ENCODE measurements around the gene ROBO1.
"Not testable (repeated sequence)": the region's sequence is repeated elsewhere in the genome, so short reads cannot be mapped to it uniquely, and the experiment has no call there.

Gene ROBO1

DNA sequence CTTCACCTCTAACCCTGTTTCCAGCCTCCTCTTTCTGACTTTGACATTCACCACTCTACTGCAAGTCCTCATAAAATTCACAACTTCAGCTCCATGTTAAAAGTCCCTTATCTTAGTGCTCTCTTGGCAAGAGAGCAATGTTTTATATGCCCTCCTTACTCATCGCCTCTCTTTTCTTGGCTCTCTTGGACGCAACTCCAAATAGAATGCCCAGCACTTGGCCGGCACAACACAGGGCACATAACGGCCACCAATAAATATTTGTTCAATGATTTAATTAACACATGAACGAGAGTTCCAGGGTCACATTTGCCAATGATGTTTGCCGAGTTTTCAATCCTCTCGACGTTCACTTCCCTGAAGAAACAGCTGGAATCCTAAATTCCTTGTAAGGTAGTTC, 401.4 kb downstream of the ROBO1 start:
- no peak for DNase-seq

DNA sequence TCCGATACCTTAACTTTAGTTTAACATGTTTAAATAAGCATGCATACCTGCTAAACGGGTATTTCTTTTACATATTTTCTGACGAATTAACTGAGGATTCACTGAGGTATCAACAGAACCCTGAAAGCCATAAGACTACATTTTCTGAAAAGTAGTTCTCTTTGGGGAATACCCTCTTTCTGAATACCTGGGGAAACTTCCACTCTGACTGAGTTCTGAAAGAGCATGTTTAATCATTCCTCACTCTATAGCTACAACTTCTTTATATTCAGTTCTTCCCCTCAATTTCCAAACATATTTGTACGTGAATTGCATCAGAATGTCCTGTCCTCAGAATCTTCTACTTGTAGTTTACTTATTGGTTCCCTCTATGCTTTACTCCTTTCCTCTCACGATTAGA, 403.0 kb downstream of the ROBO1 start:
- DNase-seq: no peak

DNA sequence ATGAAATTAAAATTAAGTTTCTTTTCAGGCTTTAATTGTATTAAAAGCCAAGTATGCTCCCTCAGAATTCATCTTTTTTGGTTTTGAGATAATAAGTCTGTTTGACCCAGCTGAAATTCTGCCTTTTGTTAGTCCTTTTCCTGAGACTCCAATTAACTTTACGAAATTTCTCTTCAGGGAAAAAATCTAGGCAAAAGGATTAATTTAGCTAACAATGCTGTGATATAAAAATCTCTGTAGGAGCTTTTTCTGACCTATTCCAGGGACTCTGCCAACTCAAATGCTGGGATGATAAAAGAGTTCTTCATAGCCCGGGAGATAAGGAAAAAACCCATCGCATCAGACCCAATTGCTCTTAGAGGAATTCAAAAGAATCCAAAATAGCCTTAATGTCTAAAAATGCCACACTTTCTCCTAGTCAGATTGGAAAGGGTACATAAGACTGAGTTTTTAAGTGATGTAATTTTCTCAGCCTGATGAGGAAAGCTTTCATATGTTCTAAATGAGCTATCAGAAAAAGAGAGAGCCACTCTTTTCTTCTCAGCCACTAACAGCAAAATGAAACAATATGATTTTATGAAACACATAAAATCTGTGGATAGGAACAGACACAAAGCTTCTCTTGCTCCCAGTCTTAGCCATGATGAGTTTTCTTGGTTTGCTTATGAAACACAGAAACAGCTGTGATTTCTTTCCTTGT, 405.1 kb downstream of the ROBO1 start:
- no peak for DNase-seq

- no peak for DNase-seq
Measured at GRCh38 chr3:79361748-79362378, 405.9 kb downstream of the ROBO1 start.

DNA sequence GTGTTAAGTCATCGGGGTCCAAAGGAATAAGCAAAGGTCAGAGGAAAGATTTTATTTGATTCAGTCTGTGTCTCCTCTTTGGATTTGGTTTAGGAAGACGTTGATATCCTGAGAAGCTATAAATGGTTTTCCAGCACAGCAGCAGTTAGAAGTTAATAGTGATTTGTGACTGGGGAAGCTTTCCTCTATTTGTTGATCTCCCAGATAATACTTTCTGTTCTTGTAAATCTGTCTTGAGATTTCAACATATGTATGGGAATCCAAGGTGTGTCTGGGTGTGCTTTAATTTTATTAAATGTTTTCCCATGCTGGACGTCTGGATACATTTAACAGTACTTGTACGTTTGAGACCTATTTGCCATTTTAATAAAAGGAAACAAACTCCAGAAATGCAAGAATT, 409.5 kb downstream of the ROBO1 start:
- DNase-seq: no peak

DNA sequence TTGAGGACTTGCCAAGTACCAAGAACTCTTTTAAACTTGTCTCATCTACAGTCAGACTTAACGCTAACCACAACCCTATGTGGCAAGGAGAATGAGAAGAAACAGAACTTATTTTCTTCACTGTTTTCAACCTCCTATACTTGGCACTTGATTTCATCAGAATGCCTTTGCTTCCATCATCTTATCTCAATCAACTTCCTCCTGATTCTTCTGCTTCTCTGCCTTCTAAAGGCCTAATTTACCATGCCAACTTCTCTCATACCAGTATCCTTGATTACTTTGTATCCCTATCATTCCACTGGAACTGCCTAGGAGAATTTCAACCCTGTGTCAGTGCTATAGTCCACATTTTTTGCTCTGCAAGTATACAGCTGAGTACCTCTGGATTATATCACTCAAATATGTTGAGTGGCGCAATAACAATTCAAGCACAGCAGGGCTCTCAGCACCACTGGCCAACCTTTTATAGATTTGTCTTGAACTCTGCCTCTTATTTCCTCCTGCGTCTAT, 413.6 kb downstream of the ROBO1 start:
- no peak for DNase-seq

GRCh38 chr3:79351699-79352098, 416.1 kb downstream of the ROBO1 start:
- DNase-seq: no peak

DNA sequence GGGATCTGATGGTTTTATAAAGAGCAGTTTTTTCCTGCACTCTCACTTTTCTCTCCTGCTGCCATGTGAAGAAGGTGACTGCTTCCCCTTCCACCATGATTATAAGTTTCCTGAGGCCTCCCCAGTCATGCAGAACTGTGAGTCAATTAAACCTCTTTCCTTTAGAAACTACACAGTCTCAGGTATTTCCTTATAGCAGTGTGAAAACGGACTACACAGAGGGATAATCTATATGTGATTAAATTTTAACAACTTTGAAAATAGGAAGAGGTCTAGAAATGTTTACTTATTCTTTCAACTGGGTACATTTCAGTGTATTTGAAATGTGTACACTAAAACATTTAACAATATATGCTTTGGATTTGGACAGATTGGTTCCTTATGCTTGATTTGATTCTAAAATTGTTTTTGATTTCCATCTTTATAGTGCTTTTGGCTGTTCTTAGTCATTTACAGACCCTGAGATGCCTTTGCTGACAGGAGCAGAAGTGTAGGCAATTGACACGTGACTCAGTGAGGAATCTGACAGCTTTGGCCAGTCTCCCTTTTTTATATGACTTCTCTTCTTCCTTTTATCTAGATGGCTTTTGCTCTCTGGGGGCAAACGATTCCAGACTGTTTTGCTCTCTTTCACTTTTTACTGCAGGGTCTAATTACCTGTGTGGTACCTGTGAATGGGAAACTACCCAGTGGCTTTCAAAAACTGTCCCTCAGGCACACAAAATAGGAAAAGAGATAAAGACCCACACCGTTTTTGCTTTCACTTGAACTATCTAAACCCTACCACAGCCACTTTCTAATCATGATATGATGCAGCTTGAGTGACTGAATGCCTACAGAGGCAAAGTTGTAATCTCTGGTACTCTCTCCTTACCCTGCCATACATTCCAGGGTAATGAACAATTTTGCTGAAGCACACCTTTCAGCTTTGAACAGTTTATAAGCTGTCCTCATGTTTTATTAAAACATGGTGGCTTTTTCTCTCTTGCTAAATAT, 422.6 kb downstream of the ROBO1 start:
- DNase-seq: no peak

DNA sequence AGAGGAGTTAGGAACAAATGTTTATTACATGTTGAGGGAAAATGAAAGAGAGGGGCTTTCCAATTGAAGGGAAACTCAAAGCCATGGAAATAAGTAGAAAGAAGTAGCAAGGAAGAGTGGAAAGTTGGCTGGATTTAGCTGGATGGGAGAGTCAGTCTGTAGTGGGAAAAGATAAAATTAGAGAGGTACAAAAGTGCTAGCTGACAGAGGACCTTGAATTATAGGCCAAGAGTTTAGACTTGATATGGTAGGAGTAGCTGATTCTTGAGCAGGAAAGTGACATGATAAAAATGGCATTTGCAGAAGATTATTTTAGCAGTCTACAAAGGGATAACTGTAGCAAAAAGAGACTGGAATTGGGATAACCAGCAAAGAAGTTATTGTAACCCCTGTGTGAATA, 425.8 kb downstream of the ROBO1 start:
- DNase-seq: no peak

DNA sequence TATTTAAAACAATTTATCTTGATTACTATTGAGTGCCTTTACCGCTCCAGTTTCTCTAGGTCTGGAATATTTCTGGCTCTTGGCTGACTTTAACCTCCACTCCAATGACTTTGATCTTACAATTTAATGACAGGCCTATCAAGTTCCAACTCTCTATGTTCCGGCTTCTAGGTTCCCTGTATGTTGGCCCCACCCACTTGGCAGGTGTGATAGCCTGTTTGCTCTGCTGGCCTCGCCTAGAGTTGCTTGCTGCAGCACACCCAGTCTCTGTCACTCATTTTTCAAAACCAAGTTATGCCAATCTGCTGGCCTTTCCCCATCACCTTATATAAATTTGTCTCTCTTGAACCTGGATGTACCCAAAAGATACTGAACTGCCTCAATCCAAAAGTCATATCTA, 428.0 kb downstream of the ROBO1 start:
- DNase-seq: no peak

GRCh38 chr3:79337798-79338197, 430.0 kb downstream of the ROBO1 start:
- no peak for DNase-seq

- no peak for DNase-seq
Measured at GRCh38 chr3:79329154-79329553, 438.6 kb downstream of the ROBO1 start.

- no peak for DNase-seq
Measured at GRCh38 chr3:79326642-79327041, 441.2 kb downstream of the ROBO1 start.

DNA sequence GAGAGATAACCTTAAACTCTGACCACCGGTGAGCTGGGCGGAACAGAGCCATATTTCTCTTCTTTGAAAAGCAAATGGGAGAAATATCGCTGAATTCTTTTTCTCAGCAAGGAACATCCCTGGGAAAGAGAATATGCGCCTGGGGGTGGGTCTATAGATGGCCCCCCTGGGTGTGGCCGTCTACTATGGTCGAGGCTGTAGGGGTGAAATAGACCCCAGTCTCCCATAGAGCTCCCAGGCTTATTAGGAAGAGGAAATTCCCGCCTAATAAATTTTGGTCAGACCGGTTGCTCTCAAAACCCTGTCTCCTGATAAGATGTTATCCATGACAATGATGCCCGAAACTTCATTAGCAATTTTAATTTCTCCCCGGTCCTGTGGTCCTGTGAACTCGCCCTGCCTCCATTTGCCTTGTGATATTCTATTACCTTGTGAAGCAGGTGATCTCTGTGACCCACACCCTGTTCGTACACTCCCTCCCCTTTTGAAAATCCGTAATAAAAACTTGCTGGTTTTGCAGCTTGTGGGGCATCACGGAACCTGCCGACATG, 441.9 kb downstream of the ROBO1 start:
- not testable (repeated sequence) for DNase-seq

DNA sequence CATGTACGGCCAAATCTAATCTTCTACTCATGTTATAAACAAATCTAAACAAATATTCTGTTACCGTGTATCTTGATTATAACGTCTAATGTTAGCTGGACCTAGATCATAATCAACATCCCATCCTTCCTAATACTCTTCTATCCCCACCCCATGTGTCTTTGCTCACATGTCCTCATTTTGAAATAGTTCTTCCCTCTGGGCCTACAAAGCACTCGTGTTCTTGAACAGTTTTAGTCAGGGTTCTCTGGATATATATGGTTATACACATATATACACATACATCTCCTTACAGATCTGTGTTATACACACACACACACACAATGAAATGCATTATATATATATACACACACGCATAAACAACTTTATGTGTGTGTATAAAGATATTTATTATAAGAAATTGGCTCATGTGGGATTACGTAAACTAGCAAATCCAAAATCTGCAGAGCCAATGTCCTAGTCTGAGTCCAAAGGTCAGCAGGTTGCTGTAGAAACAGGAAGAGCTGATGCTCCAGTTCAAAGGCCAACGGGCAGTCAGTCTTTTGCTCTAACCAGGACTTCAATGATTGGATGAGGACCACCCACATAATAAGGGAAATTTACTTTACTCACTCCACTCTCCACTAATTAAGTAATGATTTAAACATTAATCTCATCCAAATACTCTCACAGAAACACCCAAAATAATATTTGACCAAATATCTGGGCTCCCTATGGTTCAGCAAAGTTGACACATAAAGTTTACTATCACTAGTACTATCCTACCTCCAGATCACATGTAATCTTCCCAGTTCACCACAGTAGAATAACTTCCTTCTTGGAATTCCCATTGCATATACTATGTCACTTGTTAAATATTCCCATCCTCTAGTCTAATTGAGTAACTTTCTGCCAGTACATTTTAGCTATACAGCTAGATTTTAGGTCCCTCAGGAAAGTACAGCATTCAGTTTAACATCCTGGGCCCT, 450.0 kb downstream of the ROBO1 start:
- DNase-seq: no peak

GRCh38 chr3:79314962-79315361, 452.8 kb downstream of the ROBO1 start:
- DNase-seq: no peak

DNA sequence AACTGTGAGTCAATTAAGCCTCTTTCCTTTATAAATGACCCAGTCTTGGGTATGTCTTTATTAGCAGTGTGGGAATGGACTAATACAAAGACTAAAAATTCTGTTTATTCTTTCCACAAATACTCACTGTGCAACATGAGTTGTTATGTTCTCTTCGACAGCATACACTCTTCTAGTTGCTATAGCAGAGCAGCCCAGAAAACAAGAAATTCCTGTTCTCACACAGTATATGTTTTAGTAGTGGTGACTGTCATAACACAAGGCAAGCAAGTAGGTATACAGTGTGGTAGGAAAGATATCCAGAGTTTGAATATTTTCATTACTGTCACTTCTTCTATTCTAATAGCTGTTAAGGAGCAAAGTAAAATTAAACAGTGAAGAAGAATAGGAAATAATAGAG, 453.3 kb downstream of the ROBO1 start:
- DNase-seq: no peak

- DNase-seq: no peak
Measured at GRCh38 chr3:79310016-79310415, 457.8 kb downstream of the ROBO1 start.

GRCh38 chr3:79306934-79307570, 460.7 kb downstream of the ROBO1 start:
- no peak for DNase-seq

- not testable (repeated sequence) for DNase-seq
Measured at GRCh38 chr3:79299949-79300635, 467.7 kb downstream of the ROBO1 start.

Measured in activated gamma-delta T cell treated with Interleukin-2 at 50 U/mL for 16 hours (primary cell).